H1 (cell line): ENCODE measurements around the gene ZBTB22. TPM values are rescaled to one million over a fixed set of nuclear protein-coding genes. Genes with fewer than 3 reads are reported as not detected.
A peak's percentile ranks its signal among the peaks of the same experiment; 100 is the strongest.

Experiments used
- CTCF ChIA-PET: fragments of 300-600 bp; sonication (Branson Sonifier 250); formaldehyde crosslinking; loops from one replicate; lab custom pipeline; 2021; ENCODE audit not compliant: partially characterized antibody; lab: Charles Lee
- POLR2A ChIA-PET: fragments of 300-600 bp; sonication (Branson Sonifier 250); formaldehyde crosslinking; loops from one replicate; lab custom pipeline; 2021; ENCODE audit warnings: inconsistent platforms; ENCODE audit not compliant: partially characterized antibody; lab: Charles Lee
- DNase-seq, 2 experiments: peaks; one replicate each; pipeline versions ENCODE4 v3.0.0 to v3.0.0-alpha.2; 2010 to 2022; ENCODE audit warnings: low spot score in 2 of 2, low read depth in 1 of 2, mixed read lengths in 1 of 2
- FAIRE-seq: peaks from 2 replicates; lab custom pipeline; 2011; peaks lifted over from hg19 to GRCh38; lab: Jason Lieb, UNC
- H2AFZ ChIP-seq: 2 replicates; pipeline ENCODE4 v1.8.1; 2012; ENCODE audit warnings: low read length, inconsistent platforms
- H2AK5ac ChIP-seq: 2 replicates; pipeline ENCODE4 v1.6.1; 2013; ENCODE audit warnings: low read depth, low read length
- H2BK120ac ChIP-seq: replicated peaks from 2 replicates; pipeline ENCODE3; 2013; ENCODE audit warnings: low read depth, low read length, inconsistent platforms
- H2BK12ac ChIP-seq: 2 replicates; pipeline ENCODE4 v1.6.1; 2013; ENCODE audit warnings: low read depth, low read length
- H2BK15ac ChIP-seq: 2 replicates; pipeline ENCODE4 v1.6.1; 2013; ENCODE audit warnings: low read length
- H2BK20ac ChIP-seq: 2 replicates; pipeline ENCODE4 v1.6.1; 2013; ENCODE audit warnings: low read length
- H2BK5ac ChIP-seq: 2 replicates; pipeline ENCODE4 v1.6.1; 2013; ENCODE audit warnings: low read depth, low read length
- H3K14ac ChIP-seq: 2 replicates; pipeline ENCODE4 v1.6.1; 2013; ENCODE audit warnings: inconsistent platforms; ENCODE audit not compliant: insufficient read length
- H3K18ac ChIP-seq: 2 replicates; pipeline ENCODE4 v1.6.1; 2013; ENCODE audit warnings: low read length; ENCODE audit errors: extremely low read depth
- H3K23ac ChIP-seq: 2 replicates; pipeline ENCODE4 v1.6.1; 2013; ENCODE audit warnings: inconsistent platforms; ENCODE audit not compliant: insufficient read length
- H3K23me2 ChIP-seq: 2 replicates; pipeline ENCODE4 v1.6.1; 2013; ENCODE audit warnings: low read depth, low read length
- H3K27ac ChIP-seq: 2 replicates; pipeline ENCODE4 v1.6.1; 2011; ENCODE audit warnings: low read depth, low read length, inconsistent platforms
- H3K27me3 ChIP-seq, 4 experiments: replicated peaks in 1 of 4; 1 replicate in 1 of 4; 2 replicates in 3 of 4; pipeline versions ENCODE4 v1.6.1 to v1.8.1; 2011 to 2013; ENCODE audit warnings: low read length in 3 of 4, mild to moderate bottlenecking in 3 of 4, inconsistent platforms in 2 of 4, mixed read lengths in 2 of 4, moderate library complexity in 1 of 4; ENCODE audit not compliant: control insufficient read depth in 3 of 4, insufficient read depth in 3 of 4; ENCODE audit errors: extremely low read depth in 1 of 4
- H3K36me3 ChIP-seq, 4 experiments: 2 replicates each; pipeline versions ENCODE4 v1.6.1 to v1.8.1; 2011 to 2013; ENCODE audit warnings: mild to moderate bottlenecking in 4 of 4, low read length in 3 of 4, moderate library complexity in 2 of 4, control low read depth in 1 of 4, inconsistent platforms in 1 of 4; ENCODE audit not compliant: insufficient read depth in 4 of 4, control insufficient read depth in 2 of 4
- H3K4ac ChIP-seq: replicated peaks from 2 replicates; pipeline ENCODE3; 2013; ENCODE audit warnings: low read length, low read depth, mixed read lengths, inconsistent platforms; ENCODE audit not compliant: insufficient read length
- H3K4me1 ChIP-seq, 4 experiments: replicated peaks in 1 of 4; 1 replicate in 1 of 4; 2 replicates in 3 of 4; pipeline versions ENCODE4 v1.6.1 to v1.8.1; 2011 to 2013; ENCODE audit warnings: low read length in 3 of 4, inconsistent platforms in 2 of 4, mixed read lengths in 1 of 4; ENCODE audit not compliant: insufficient read depth in 4 of 4, control insufficient read depth in 3 of 4
- H3K4me2 ChIP-seq, 2 experiments: 2 replicates each; pipeline versions ENCODE4 v1.6.1 to v1.8.1; 2011 to 2013; ENCODE audit warnings: low read depth in 2 of 2, low read length in 2 of 2, control low read depth in 1 of 2, inconsistent platforms in 1 of 2, mild to moderate bottlenecking in 1 of 2; ENCODE audit not compliant: insufficient read depth in 1 of 2
- H3K4me3 ChIP-seq, 4 experiments: fragments of 200-600, 300-600 bp in 1 of 4; sonication (generic), shearing (Covaris generic), sonication (Bioruptor Twin) in 1 of 4; 2 replicates each; pipeline versions ENCODE4 v1.5.1 to v1.8.1; 2011 to 2016; ENCODE audit warnings: low read length in 4 of 4, low read depth in 3 of 4, control low read depth in 2 of 4, inconsistent platforms in 2 of 4, mild to moderate bottlenecking in 2 of 4, mixed read lengths in 1 of 4, moderate library complexity in 1 of 4; ENCODE audit not compliant: insufficient read depth in 2 of 4; ENCODE audit errors: extremely low read depth in 1 of 4
- H3K56ac ChIP-seq: replicated peaks from 2 replicates; pipeline ENCODE3; 2013; ENCODE audit warnings: low read depth, mild to moderate bottlenecking, mixed read lengths, low read length, inconsistent platforms; ENCODE audit not compliant: insufficient read length
- H3K79me1 ChIP-seq: 2 replicates; pipeline ENCODE4 v1.6.1; 2013; ENCODE audit warnings: low read depth, low read length, control low read depth
- H3K79me2 ChIP-seq, 2 experiments: 2 replicates each; pipeline versions ENCODE4 v1.6.1 to v1.8.1; 2012 to 2013; ENCODE audit warnings: low read length in 2 of 2, mild to moderate bottlenecking in 2 of 2, inconsistent platforms in 1 of 2; ENCODE audit not compliant: insufficient read depth in 2 of 2, control insufficient read depth in 1 of 2
- H3K9ac ChIP-seq, 4 experiments: replicated peaks in 1 of 4; 1 replicate in 1 of 4; 2 replicates in 3 of 4; pipeline versions ENCODE4 v1.6.1 to v1.8.1; 2011 to 2013; ENCODE audit warnings: low read depth in 3 of 4, low read length in 3 of 4, control low read depth in 2 of 4, mild to moderate bottlenecking in 2 of 4, moderate library complexity in 2 of 4, inconsistent platforms in 1 of 4; ENCODE audit errors: extremely low read depth in 1 of 4
- H3K9me3 ChIP-seq, 2 experiments: 2 replicates each; pipeline versions ENCODE4 v1.6.1 to v1.8.1; 2012 to 2013; ENCODE audit warnings: mild to moderate bottlenecking in 2 of 2, moderate library complexity in 2 of 2, control low read depth in 1 of 2, inconsistent platforms in 1 of 2, low read depth in 1 of 2, low read length in 1 of 2, mixed read lengths in 1 of 2; ENCODE audit not compliant: insufficient read depth in 2 of 2
- H4K20me1 ChIP-seq, 2 experiments: replicated peaks in 1 of 2; 2 replicates each; pipeline versions ENCODE3 to v1.8.1; 2011 to 2013; ENCODE audit warnings: inconsistent platforms in 2 of 2, low read length in 2 of 2, mild to moderate bottlenecking in 1 of 2; ENCODE audit not compliant: insufficient read depth in 2 of 2, control insufficient read depth in 1 of 2
- H4K5ac ChIP-seq: 2 replicates; pipeline ENCODE4 v1.6.1; 2013; ENCODE audit warnings: low read length, low read depth, mixed read lengths, inconsistent platforms; ENCODE audit not compliant: insufficient read length
- H4K8ac ChIP-seq: 2 replicates; pipeline ENCODE4 v1.8.0; 2013; ENCODE audit warnings: mild to moderate bottlenecking, moderate library complexity, low read length, inconsistent platforms; ENCODE audit not compliant: insufficient read depth; ENCODE audit errors: extremely low read depth
- H4K91ac ChIP-seq: replicated peaks from 2 replicates; pipeline ENCODE3; 2013; ENCODE audit warnings: low read length, mixed read lengths, inconsistent platforms; ENCODE audit not compliant: insufficient read length
- ASH2L ChIP-seq: fragments of 200-600, 300-600 bp; sonication (generic); IDR thresholded peaks from one replicate; pipeline ENCODE4 v1.7.1; 2017; ENCODE audit warnings: low read length
- BRCA1 ChIP-seq: IDR thresholded peaks from 2 replicates; pipeline ENCODE4 v1.6.1; 2012; ENCODE audit warnings: low read depth, low read length, improper control_type of control experiment
- CBX5 ChIP-seq: fragments of 300-800, 300-1000 bp; sonication (generic); IDR thresholded peaks from 2 replicates; pipeline ENCODE4 v1.7.1; 2016; ENCODE audit warnings: antibody characterized with exemption, low read length, low read depth
- KDM5A ChIP-seq: fragments of 200-600 bp; IDR thresholded peaks from 2 replicates; pipeline ENCODE4 v1.7.1; 2012; ENCODE audit warnings: mild to moderate bottlenecking, low read length, inconsistent platforms, mixed read lengths
- MAFK ChIP-seq: IDR thresholded peaks from 2 replicates; pipeline ENCODE4 v1.6.1; 2012; ENCODE audit warnings: low read depth, mild to moderate bottlenecking, improper control_type of control experiment, low read length
- RAD21 ChIP-seq, 2 experiments: IDR thresholded peaks in 1 of 2; conservative IDR thresholded peaks in 1 of 2; 2 replicates each; pipeline ENCODE4 v1.6.1; 2011; ENCODE audit warnings: low read depth in 2 of 2, low read length in 2 of 2, improper control_type of control experiment in 1 of 2, inconsistent platforms in 1 of 2, mild to moderate bottlenecking in 1 of 2, moderate library complexity in 1 of 2
- SRF ChIP-seq: IDR thresholded peaks from 2 replicates; pipeline ENCODE4 v1.6.1; 2011; ENCODE audit warnings: mild to moderate bottlenecking, low read depth, low read length, moderate library complexity
- WGBS, 2 experiments: shearing (Covaris generic) in 1 of 2; methylation state at CpG; one replicate each; pipeline versions ENCODE4 v1.1.6 to v1.1.7; 2013 to 2015; ENCODE audit warnings: low lambda C conversion rate in 2 of 2, mixed read lengths in 2 of 2, inconsistent platforms in 1 of 2, low coverage in 1 of 2, missing lambda C conversion rate in 1 of 2; ENCODE audit not compliant: insufficient replicate concordance in 2 of 2, insufficient coverage in 1 of 2, insufficient read length in 1 of 2; ENCODE audit errors: extremely low coverage in 1 of 2, missing lambda C conversion rate in 1 of 2; 5-methylcytosine and 5-hydroxymethylcytosine counted together
- polyA plus RNA-seq, 7 experiments: library from polyadenylated mRNA; depleted of rRNA in 3 of 7; stranded (reverse) in 5 of 7; unstranded in 2 of 7; fragments of >200 nt in 5 of 7; fragments of 200-250 nt in 2 of 7; gene quantifications; 1 replicate in 5 of 7; 2 replicates in 1 of 7; 4 replicates in 1 of 7; pipeline versions ENCODE4 v1.2.1 to v1.2.3, GENCODE V29; 2011 to 2013; ENCODE audit warnings: missing spikeins in 2 of 7, mixed read lengths in 2 of 7
- total RNA-seq: library from RNA; stranded (reverse); fragmentation: NEBNext Ultra II Directional; extraction: Animal tissue kit (Norgen Biotek cat#: 25700); gene quantifications from 2 replicates; pipeline ENCODE4 v1.2.1, GENCODE V29; 2021

ZBTB22 gene
- total and polyA plus RNA-seq, 2 of the 8 experiments (the other 6 are each of a cell fraction or from before 2014, with no cell fraction given) = 7.4 to 9.9 TPM

GRCh38 chr6:33319939-33320314, 2.4 kb upstream of the ZBTB22 start:
- Histone ChIP-seq H3K56ac (no peak overlapping the region), H3K36me3 (peaks cover 10 to 31% (median 21%) of the 10 kb centered on the region in 4 experiments; a peak in 7 of 8 replicates), H3K9me3 (no peaks in the 10 kb centered on the region; a peak in 1 of 4 replicates), H2BK15ac (no peak overlapping the region), H2BK120ac (no peak overlapping the region), H3K27ac (peak overlapping the region; percentile 36; the same call in 1 of the 2 replicates), H3K4me1 (peaks cover 0 to 33% (median 22%) of the 10 kb centered on the region in 4 experiments; a peak in 6 of 7 replicates), H2BK12ac (no peak overlapping the region), H3K79me2 (peaks cover 0 to 32% of the 10 kb centered on the region in 2 experiments; a peak in 3 of 4 replicates), H2BK5ac (no peak overlapping the region)
- FAIRE-seq (no peak), DNase-seq (no peak)
- 98% methylated on average over 3 of the region's 3 CpGs; no CpG with 5 or more reads in 1 of the 2 experiments for WGBS, 2 experiments
- TF ChIP-seq ASH2L (no peak), CBX5 (no peak), BRCA1 (no peak), SRF (no peak), KDM5A (no peak), RAD21 (IDR thresholded peaks at IDR 0.05 in 1 of 2, conservative IDR thresholded peaks at IDR 0.05 in 1 of 2; ENCODE audit: low read depth in 2 of 2, low read length in 2 of 2) (no peak), MAFK (no peak)
- TF ChIP-seq, all 59 proteins: peak for 0
- Histone ChIP-seq H4K5ac (no peak overlapping the region), H3K23me2 (peaks cover 18% of the 10 kb centered on the region), H4K20me1 (peaks cover 2 to 5% of the 10 kb centered on the region in 2 experiments), H2AK5ac (no peak overlapping the region), H4K8ac (no peak overlapping the region), H3K4me3 (no peak overlapping the region), H3K18ac (no peak overlapping the region), H2BK20ac (no peak overlapping the region), H3K4me2 (no peak overlapping the region; a peak in 1 of 4 replicates), H3K9ac (no peak overlapping the region; a peak in 1 of 7 replicates), H3K14ac (no peak overlapping the region), H2AFZ (no peak overlapping the region), H3K79me1 (peaks cover 7% of the 10 kb centered on the region; the same call in 1 of the 2 replicates), H3K27me3 (no peaks in the 10 kb centered on the region), H4K91ac (no peak overlapping the region), H3K23ac (no peak overlapping the region), H3K4ac (no peak overlapping the region)
- POLR2A ChIA-PET = interaction anchor here (1.3 kb wide), 1 partner anchor 42 kb away, joined by 3 read pairs; no protein-coding TSS in a partner anchor
- CTCF ChIA-PET = no interaction called here
